H1 (cell line): ENCODE measurements around the gene CIB4. TPM values are rescaled to one million over a fixed set of nuclear protein-coding genes. Genes with fewer than 3 reads are reported as not detected.
A peak's percentile ranks its signal among the peaks of the same experiment; 100 is the strongest.

ENCODE experiments used
- CTCF ChIA-PET: fragments of 300-600 bp; sonication (Branson Sonifier 250); formaldehyde crosslinking; loops from one replicate; lab custom pipeline; 2021; ENCODE audit not compliant: partially characterized antibody; lab: Charles Lee
- POLR2A ChIA-PET: fragments of 300-600 bp; sonication (Branson Sonifier 250); formaldehyde crosslinking; loops from one replicate; lab custom pipeline; 2021; ENCODE audit warnings: inconsistent platforms; ENCODE audit not compliant: partially characterized antibody; lab: Charles Lee
- DNase-seq, 2 experiments: peaks; one replicate each; pipeline versions ENCODE4 v3.0.0 to v3.0.0-alpha.2; 2010 to 2022; ENCODE audit warnings: low spot score in 2 of 2, low read depth in 1 of 2, mixed read lengths in 1 of 2
- FAIRE-seq: peaks from 2 replicates; lab custom pipeline; 2011; peaks lifted over from hg19 to GRCh38; lab: Jason Lieb, UNC
- H2AFZ ChIP-seq: 2 replicates; pipeline ENCODE4 v1.8.1; 2012; ENCODE audit warnings: low read length, inconsistent platforms
- H2AK5ac ChIP-seq: 2 replicates; pipeline ENCODE4 v1.6.1; 2013; ENCODE audit warnings: low read depth, low read length
- H2BK120ac ChIP-seq: replicated peaks from 2 replicates; pipeline ENCODE3; 2013; ENCODE audit warnings: low read depth, low read length, inconsistent platforms
- H2BK12ac ChIP-seq: 2 replicates; pipeline ENCODE4 v1.6.1; 2013; ENCODE audit warnings: low read depth, low read length
- H2BK15ac ChIP-seq: 2 replicates; pipeline ENCODE4 v1.6.1; 2013; ENCODE audit warnings: low read length
- H2BK20ac ChIP-seq: 2 replicates; pipeline ENCODE4 v1.6.1; 2013; ENCODE audit warnings: low read length
- H2BK5ac ChIP-seq: 2 replicates; pipeline ENCODE4 v1.6.1; 2013; ENCODE audit warnings: low read depth, low read length
- H3K14ac ChIP-seq: 2 replicates; pipeline ENCODE4 v1.6.1; 2013; ENCODE audit warnings: inconsistent platforms; ENCODE audit not compliant: insufficient read length
- H3K18ac ChIP-seq: 2 replicates; pipeline ENCODE4 v1.6.1; 2013; ENCODE audit warnings: low read length; ENCODE audit errors: extremely low read depth
- H3K23ac ChIP-seq: 2 replicates; pipeline ENCODE4 v1.6.1; 2013; ENCODE audit warnings: inconsistent platforms; ENCODE audit not compliant: insufficient read length
- H3K23me2 ChIP-seq: 2 replicates; pipeline ENCODE4 v1.6.1; 2013; ENCODE audit warnings: low read depth, low read length
- H3K27ac ChIP-seq: 2 replicates; pipeline ENCODE4 v1.6.1; 2011; ENCODE audit warnings: low read depth, low read length, inconsistent platforms
- H3K27me3 ChIP-seq, 4 experiments: replicated peaks in 1 of 4; 1 replicate in 1 of 4; 2 replicates in 3 of 4; pipeline versions ENCODE4 v1.6.1 to v1.8.1; 2011 to 2013; ENCODE audit warnings: low read length in 3 of 4, mild to moderate bottlenecking in 3 of 4, inconsistent platforms in 2 of 4, mixed read lengths in 2 of 4, moderate library complexity in 1 of 4; ENCODE audit not compliant: control insufficient read depth in 3 of 4, insufficient read depth in 3 of 4; ENCODE audit errors: extremely low read depth in 1 of 4
- H3K36me3 ChIP-seq, 4 experiments: 2 replicates each; pipeline versions ENCODE4 v1.6.1 to v1.8.1; 2011 to 2013; ENCODE audit warnings: mild to moderate bottlenecking in 4 of 4, low read length in 3 of 4, moderate library complexity in 2 of 4, control low read depth in 1 of 4, inconsistent platforms in 1 of 4; ENCODE audit not compliant: insufficient read depth in 4 of 4, control insufficient read depth in 2 of 4
- H3K4ac ChIP-seq: replicated peaks from 2 replicates; pipeline ENCODE3; 2013; ENCODE audit warnings: low read length, low read depth, mixed read lengths, inconsistent platforms; ENCODE audit not compliant: insufficient read length
- H3K4me1 ChIP-seq, 4 experiments: replicated peaks in 1 of 4; 1 replicate in 1 of 4; 2 replicates in 3 of 4; pipeline versions ENCODE4 v1.6.1 to v1.8.1; 2011 to 2013; ENCODE audit warnings: low read length in 3 of 4, inconsistent platforms in 2 of 4, mixed read lengths in 1 of 4; ENCODE audit not compliant: insufficient read depth in 4 of 4, control insufficient read depth in 3 of 4
- H3K4me2 ChIP-seq, 2 experiments: 2 replicates each; pipeline versions ENCODE4 v1.6.1 to v1.8.1; 2011 to 2013; ENCODE audit warnings: low read depth in 2 of 2, low read length in 2 of 2, control low read depth in 1 of 2, inconsistent platforms in 1 of 2, mild to moderate bottlenecking in 1 of 2; ENCODE audit not compliant: insufficient read depth in 1 of 2
- H3K4me3 ChIP-seq, 4 experiments: fragments of 200-600, 300-600 bp in 1 of 4; sonication (generic), shearing (Covaris generic), sonication (Bioruptor Twin) in 1 of 4; 2 replicates each; pipeline versions ENCODE4 v1.5.1 to v1.8.1; 2011 to 2016; ENCODE audit warnings: low read length in 4 of 4, low read depth in 3 of 4, control low read depth in 2 of 4, inconsistent platforms in 2 of 4, mild to moderate bottlenecking in 2 of 4, mixed read lengths in 1 of 4, moderate library complexity in 1 of 4; ENCODE audit not compliant: insufficient read depth in 2 of 4; ENCODE audit errors: extremely low read depth in 1 of 4
- H3K56ac ChIP-seq: replicated peaks from 2 replicates; pipeline ENCODE3; 2013; ENCODE audit warnings: low read depth, mild to moderate bottlenecking, mixed read lengths, low read length, inconsistent platforms; ENCODE audit not compliant: insufficient read length
- H3K79me1 ChIP-seq: 2 replicates; pipeline ENCODE4 v1.6.1; 2013; ENCODE audit warnings: low read depth, low read length, control low read depth
- H3K79me2 ChIP-seq, 2 experiments: 2 replicates each; pipeline versions ENCODE4 v1.6.1 to v1.8.1; 2012 to 2013; ENCODE audit warnings: low read length in 2 of 2, mild to moderate bottlenecking in 2 of 2, inconsistent platforms in 1 of 2; ENCODE audit not compliant: insufficient read depth in 2 of 2, control insufficient read depth in 1 of 2
- H3K9ac ChIP-seq, 4 experiments: replicated peaks in 1 of 4; 1 replicate in 1 of 4; 2 replicates in 3 of 4; pipeline versions ENCODE4 v1.6.1 to v1.8.1; 2011 to 2013; ENCODE audit warnings: low read depth in 3 of 4, low read length in 3 of 4, control low read depth in 2 of 4, mild to moderate bottlenecking in 2 of 4, moderate library complexity in 2 of 4, inconsistent platforms in 1 of 4; ENCODE audit errors: extremely low read depth in 1 of 4
- H3K9me3 ChIP-seq, 2 experiments: 2 replicates each; pipeline versions ENCODE4 v1.6.1 to v1.8.1; 2012 to 2013; ENCODE audit warnings: mild to moderate bottlenecking in 2 of 2, moderate library complexity in 2 of 2, control low read depth in 1 of 2, inconsistent platforms in 1 of 2, low read depth in 1 of 2, low read length in 1 of 2, mixed read lengths in 1 of 2; ENCODE audit not compliant: insufficient read depth in 2 of 2
- H4K20me1 ChIP-seq, 2 experiments: replicated peaks in 1 of 2; 2 replicates each; pipeline versions ENCODE3 to v1.8.1; 2011 to 2013; ENCODE audit warnings: inconsistent platforms in 2 of 2, low read length in 2 of 2, mild to moderate bottlenecking in 1 of 2; ENCODE audit not compliant: insufficient read depth in 2 of 2, control insufficient read depth in 1 of 2
- H4K5ac ChIP-seq: 2 replicates; pipeline ENCODE4 v1.6.1; 2013; ENCODE audit warnings: low read length, low read depth, mixed read lengths, inconsistent platforms; ENCODE audit not compliant: insufficient read length
- H4K8ac ChIP-seq: 2 replicates; pipeline ENCODE4 v1.8.0; 2013; ENCODE audit warnings: mild to moderate bottlenecking, moderate library complexity, low read length, inconsistent platforms; ENCODE audit not compliant: insufficient read depth; ENCODE audit errors: extremely low read depth
- H4K91ac ChIP-seq: replicated peaks from 2 replicates; pipeline ENCODE3; 2013; ENCODE audit warnings: low read length, mixed read lengths, inconsistent platforms; ENCODE audit not compliant: insufficient read length
- ATF3 ChIP-seq: IDR thresholded peaks from 2 replicates; pipeline ENCODE4 v1.6.1; 2011; ENCODE audit warnings: low read depth, mild to moderate bottlenecking, low read length; ENCODE audit not compliant: insufficient read depth
- CEBPB ChIP-seq: IDR thresholded peaks from 2 replicates; pipeline ENCODE4 v1.6.1; 2012; ENCODE audit warnings: low read depth, low read length
- EZH2 ChIP-seq: fragments of 200-600 bp; sonication (generic); IDR thresholded peaks from 2 replicates; pipeline ENCODE4 v1.7.1; 2012; ENCODE audit warnings: low read depth, mild to moderate bottlenecking, moderate library complexity, low read length, inconsistent platforms; ENCODE audit not compliant: severe bottlenecking
- MAFK ChIP-seq: IDR thresholded peaks from 2 replicates; pipeline ENCODE4 v1.6.1; 2012; ENCODE audit warnings: low read depth, mild to moderate bottlenecking, improper control_type of control experiment, low read length
- NANOG ChIP-seq: IDR thresholded peaks from 2 replicates; pipeline ENCODE4 v1.6.1; 2011; ENCODE audit warnings: low read length, low read depth, mild to moderate bottlenecking, inconsistent platforms; ENCODE audit not compliant: insufficient read depth, poor library complexity, severe bottlenecking
- SP1 ChIP-seq: IDR thresholded peaks from 2 replicates; pipeline ENCODE4 v1.6.1; 2011; ENCODE audit warnings: low read depth, low read length
- SP4 ChIP-seq: IDR thresholded peaks from 2 replicates; pipeline ENCODE4 v1.6.1; 2012; ENCODE audit warnings: low read length, inconsistent platforms
- SRF ChIP-seq: IDR thresholded peaks from 2 replicates; pipeline ENCODE4 v1.6.1; 2011; ENCODE audit warnings: mild to moderate bottlenecking, low read depth, low read length, moderate library complexity
- TEAD4 ChIP-seq: IDR thresholded peaks from 2 replicates; pipeline ENCODE4 v1.6.1; 2012; ENCODE audit warnings: low read depth, low read length, inconsistent platforms, mixed read lengths
- WGBS, 2 experiments: shearing (Covaris generic) in 1 of 2; methylation state at CpG; one replicate each; pipeline versions ENCODE4 v1.1.6 to v1.1.7; 2013 to 2015; ENCODE audit warnings: low lambda C conversion rate in 2 of 2, mixed read lengths in 2 of 2, inconsistent platforms in 1 of 2, low coverage in 1 of 2, missing lambda C conversion rate in 1 of 2; ENCODE audit not compliant: insufficient replicate concordance in 2 of 2, insufficient coverage in 1 of 2, insufficient read length in 1 of 2; ENCODE audit errors: extremely low coverage in 1 of 2, missing lambda C conversion rate in 1 of 2; 5-methylcytosine and 5-hydroxymethylcytosine counted together
- polyA plus RNA-seq, 7 experiments: library from polyadenylated mRNA; depleted of rRNA in 3 of 7; stranded (reverse) in 5 of 7; unstranded in 2 of 7; fragments of >200 nt in 5 of 7; fragments of 200-250 nt in 2 of 7; gene quantifications; 1 replicate in 5 of 7; 2 replicates in 1 of 7; 4 replicates in 1 of 7; pipeline versions ENCODE4 v1.2.1 to v1.2.3, GENCODE V29; 2011 to 2013; ENCODE audit warnings: missing spikeins in 2 of 7, mixed read lengths in 2 of 7
- total RNA-seq: library from RNA; stranded (reverse); fragmentation: NEBNext Ultra II Directional; extraction: Animal tissue kit (Norgen Biotek cat#: 25700); gene quantifications from 2 replicates; pipeline ENCODE4 v1.2.1, GENCODE V29; 2021

Gene CIB4
- total and polyA plus RNA-seq, 2 of the 8 experiments (the other 6 are each of a cell fraction or from before 2014, with no cell fraction given), result not detected

DNA sequence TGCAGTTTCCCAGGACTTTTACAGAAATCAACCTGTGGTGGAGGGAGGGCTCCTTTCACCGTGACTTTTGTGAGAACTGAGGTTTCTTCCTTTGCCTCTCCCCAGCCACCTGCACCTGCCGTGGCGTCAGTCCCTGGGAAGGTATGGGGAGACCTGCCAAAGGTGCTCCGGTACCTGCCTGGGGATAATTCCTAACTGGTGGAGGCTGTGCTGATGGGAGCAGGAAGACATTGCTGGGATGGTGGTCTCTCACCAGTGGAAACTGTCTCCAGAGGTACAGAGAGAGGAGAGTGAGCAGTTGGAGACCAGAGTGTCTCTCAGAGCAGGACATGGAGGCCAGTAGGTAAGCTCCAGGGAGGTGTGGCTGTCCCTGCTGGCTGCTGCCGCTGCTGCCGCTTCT is 52.6 kb downstream of the CIB4 start:
- ChIA-PET POLR2A (no interaction called here), CTCF (interaction anchor here (0.9 to 4.8 kb wide), 7 partner anchors 10 to 319 kb away, joined by 3 to 20 read pairs (median 6); no protein-coding TSS in a partner anchor)
- Histone ChIP-seq H2BK120ac (no peak overlapping the region), H3K4ac (no peak overlapping the region), H4K91ac (no peak overlapping the region), H2BK20ac (no peak overlapping the region), H2AK5ac (no peak overlapping the region), H3K56ac (no peak overlapping the region), H3K27ac (no peak overlapping the region), H3K9ac (no peak overlapping the region), H4K20me1 (no peaks in the 10 kb centered on the region), H4K8ac (no peak overlapping the region; the same call in 1 of the 2 replicates), H2BK12ac (no peak overlapping the region), H2BK15ac (no peak overlapping the region), H3K79me2 (no peaks in the 10 kb centered on the region), H3K23me2 (no peaks in the 10 kb centered on the region), H3K4me1 (no peaks in the 10 kb centered on the region), H3K36me3 (no peaks in the 10 kb centered on the region), H3K79me1 (no peaks in the 10 kb centered on the region), H3K27me3 (peaks cover 0 to 3% (median 0%) of the 10 kb centered on the region in 4 experiments; a peak in 1 of 7 replicates), H3K9me3 (no peaks in the 10 kb centered on the region), H2AFZ (no peak overlapping the region), H3K4me3 (no peak overlapping the region), H4K5ac (no peak overlapping the region), H3K14ac (no peak overlapping the region), H3K23ac (no peak overlapping the region), H3K4me2 (no peak overlapping the region), H3K18ac (no peak overlapping the region), H2BK5ac (no peak overlapping the region)
- no peak for FAIRE-seq
- DNase-seq, result peak in 1 of 2 experiments; percentile 19
- WGBS, 2 experiments, result 80% methylated on average over 5 of the region's 6 CpGs; no CpG with 5 or more reads in 1 of the 2 experiments
- TF ChIP-seq SP1 (no peak), SRF (no peak), NANOG (no peak), TEAD4 (no peak), MAFK (no peak), EZH2 (no peak), CEBPB (no peak), SP4 (no peak), ATF3 (no peak)
